Mesenchymal stem cell (in vitro differentiated cells and primary cell): Measurements from ENCODE around the gene C22orf31.

Source experiments
- DNase-seq: peaks from one replicate; pipeline ENCODE4 v3.0.0-alpha.2; 2013
- H2AFZ ChIP-seq: one replicate; pipeline ENCODE4 v1.6.1; 2013; ENCODE audit warnings: low read depth, mild to moderate bottlenecking, control low read depth, inconsistent platforms, low read length, moderate library complexity
- H2AK5ac ChIP-seq: 2 replicates; pipeline ENCODE4 v1.6.1; 2013; ENCODE audit warnings: low read length, moderate library complexity, mild to moderate bottlenecking, inconsistent platforms; ENCODE audit not compliant: severe bottlenecking
- H2BK120ac ChIP-seq: one replicate; pipeline ENCODE4 v1.6.1; 2013; ENCODE audit warnings: low read depth, mild to moderate bottlenecking, inconsistent platforms, low read length, moderate library complexity
- H2BK12ac ChIP-seq, 2 experiments: one replicate each; pipeline ENCODE4 v1.6.1; 2013; ENCODE audit warnings: inconsistent platforms in 2 of 2, low read length in 2 of 2, mild to moderate bottlenecking in 2 of 2, moderate library complexity in 2 of 2, control low read depth in 1 of 2
- H2BK15ac ChIP-seq: one replicate; pipeline ENCODE4 v1.6.1; 2013; ENCODE audit warnings: mild to moderate bottlenecking, low read depth, inconsistent platforms; ENCODE audit not compliant: poor library complexity, severe bottlenecking
- H2BK5ac ChIP-seq: 2 replicates; pipeline ENCODE4 v1.6.1; 2013; ENCODE audit warnings: low read depth, mild to moderate bottlenecking, low read length, control low read depth, inconsistent platforms; ENCODE audit not compliant: poor library complexity, severe bottlenecking
- H3K14ac ChIP-seq, 2 experiments: one replicate each; pipeline ENCODE4 v1.6.1; 2013; ENCODE audit warnings: inconsistent platforms in 2 of 2, low read length in 2 of 2, control low read depth in 1 of 2, mild to moderate bottlenecking in 1 of 2, moderate library complexity in 1 of 2
- H3K18ac ChIP-seq, 2 experiments: one replicate each; pipeline ENCODE4 v1.6.1; 2013; ENCODE audit warnings: inconsistent platforms in 2 of 2, low read length in 2 of 2, control low read depth in 1 of 2, low read depth in 1 of 2, mild to moderate bottlenecking in 1 of 2
- H3K23ac ChIP-seq, 2 experiments: one replicate each; pipeline ENCODE4 v1.6.1; 2013; ENCODE audit warnings: inconsistent platforms in 2 of 2, low read length in 2 of 2, mild to moderate bottlenecking in 2 of 2, moderate library complexity in 2 of 2, control low read depth in 1 of 2
- H3K27ac ChIP-seq: 2 replicates; pipeline ENCODE4 v1.5.1; 2013; ENCODE audit warnings: mild to moderate bottlenecking, moderate library complexity, low read length, control low read depth, inconsistent platforms; ENCODE audit not compliant: poor library complexity, severe bottlenecking
- H3K27me3 ChIP-seq, 2 experiments: 2 replicates each; pipeline versions ENCODE4 v1.6.1 to v1.7.0; 2013; ENCODE audit warnings: low read length in 2 of 2, mild to moderate bottlenecking in 2 of 2, moderate library complexity in 2 of 2, control low read depth in 1 of 2, inconsistent platforms in 1 of 2; ENCODE audit not compliant: control insufficient read depth in 1 of 2, insufficient read depth in 1 of 2
- H3K36me3 ChIP-seq, 2 experiments: 2 replicates each; pipeline versions ENCODE4 v1.6.1 to v1.7.0; 2013; ENCODE audit warnings: low read length in 2 of 2, control low read depth in 1 of 2, inconsistent platforms in 1 of 2, low read depth in 1 of 2, mild to moderate bottlenecking in 1 of 2; ENCODE audit not compliant: insufficient read depth in 2 of 2, control insufficient read depth in 1 of 2
- H3K4ac ChIP-seq, 2 experiments: one replicate each; pipeline ENCODE4 v1.6.1; 2013; ENCODE audit warnings: inconsistent platforms in 2 of 2, low read length in 2 of 2, mild to moderate bottlenecking in 2 of 2, moderate library complexity in 2 of 2, control low read depth in 1 of 2, low read depth in 1 of 2
- H3K4me1 ChIP-seq: 2 replicates; pipeline ENCODE4 v1.6.1; 2013; ENCODE audit warnings: low read depth, low read length, control low read depth; ENCODE audit not compliant: control insufficient read depth, insufficient read depth
- H3K4me2 ChIP-seq: 2 replicates; pipeline ENCODE4 v1.6.1; 2013; ENCODE audit warnings: low read length, mild to moderate bottlenecking, inconsistent platforms; ENCODE audit not compliant: poor library complexity, severe bottlenecking
- H3K4me3 ChIP-seq, 2 experiments: 2 replicates each; pipeline versions ENCODE4 v1.5.1 to v1.7.0; 2013; ENCODE audit warnings: low read length in 2 of 2, mild to moderate bottlenecking in 2 of 2, control low read depth in 1 of 2, low read depth in 1 of 2; ENCODE audit not compliant: insufficient read depth in 1 of 2
- H3K79me1 ChIP-seq: replicated peaks from 2 replicates; pipeline ENCODE4 v1.6.1; 2013; ENCODE audit warnings: mild to moderate bottlenecking, control low read depth, low read length, inconsistent platforms; ENCODE audit not compliant: poor library complexity, severe bottlenecking
- H3K9ac ChIP-seq: 2 replicates; pipeline ENCODE4 v1.7.0; 2013; ENCODE audit warnings: mild to moderate bottlenecking, low read length, moderate library complexity
- H3K9me3 ChIP-seq: 2 replicates; pipeline ENCODE4 v1.7.0; 2013; ENCODE audit warnings: mild to moderate bottlenecking, low read length; ENCODE audit not compliant: control insufficient read depth
- H4K8ac ChIP-seq: one replicate; pipeline ENCODE4 v1.6.1; 2013; ENCODE audit warnings: inconsistent platforms, mild to moderate bottlenecking, low read length, moderate library complexity
- H4K91ac ChIP-seq: one replicate; pipeline ENCODE4 v1.6.1; 2013; ENCODE audit warnings: mild to moderate bottlenecking, low read length, inconsistent platforms
- WGBS: methylation state at CpG from one replicate; pipeline ENCODE4 v1.1.7; 2013; ENCODE audit warnings: mixed read lengths; 5-methylcytosine and 5-hydroxymethylcytosine counted together

C22orf31 gene

GRCh38 chr22:29106839-29107238, 45.2 kb upstream of the C22orf31 start:
- Histone ChIP-seq H3K79me1 (no peaks in the 10 kb centered on the region), H3K4me1 (peaks cover 2% of the 10 kb centered on the region), H4K91ac (no peak overlapping the region), H3K27ac (no peak overlapping the region), H3K9me3 (no peaks in the 10 kb centered on the region), H3K18ac (no peak overlapping the region), H3K4me3 (no peak overlapping the region), H2AK5ac (no peak overlapping the region), H3K4me2 (no peak overlapping the region), H2BK12ac (no peak overlapping the region), H2BK15ac (no peak overlapping the region), H2AFZ (no peak overlapping the region), H3K14ac (no peak overlapping the region), H2BK5ac (no peak overlapping the region), H3K36me3 (no peaks in the 10 kb centered on the region), H4K8ac (no peak overlapping the region), H2BK120ac (no peak overlapping the region), H3K27me3 (no peaks in the 10 kb centered on the region), H3K4ac (no peak overlapping the region), H3K23ac (no peak overlapping the region), H3K9ac (no peak overlapping the region)
- WGBS: 46% methylated on average over 3 of the region's 4 CpGs
- DNase-seq: no peak

- Histone ChIP-seq H3K27ac (no peak overlapping the region), H3K4me1 (peaks cover 2% of the 10 kb centered on the region), H4K91ac (no peak overlapping the region), H2BK12ac (no peak overlapping the region), H3K36me3 (no peaks in the 10 kb centered on the region), H3K4me2 (no peak overlapping the region), H3K4ac (no peak overlapping the region), H3K27me3 (no peaks in the 10 kb centered on the region), H2BK120ac (no peak overlapping the region), H3K14ac (no peak overlapping the region), H4K8ac (no peak overlapping the region), H2BK5ac (no peak overlapping the region), H3K4me3 (no peak overlapping the region), H3K9ac (no peak overlapping the region), H2BK15ac (no peak overlapping the region), H3K9me3 (no peaks in the 10 kb centered on the region), H3K18ac (no peak overlapping the region), H3K79me1 (no peaks in the 10 kb centered on the region), H2AFZ (no peak overlapping the region), H2AK5ac (no peak overlapping the region), H3K23ac (no peak overlapping the region)
- WGBS: no CpG with 5 or more reads among the region's 2 CpGs
- DNase-seq: no peak
These were observed 43.8 kb upstream of the C22orf31 start for GRCh38 chr22:29105468-29105867.

- peaks cover 0 to 9% of the 10 kb centered on the region in 2 experiments for H3K36me3 ChIP-seq
- H2AFZ ChIP-seq: no peak overlapping the region
- no peak overlapping the region for H3K23ac ChIP-seq
- H3K79me1 ChIP-seq: no peaks in the 10 kb centered on the region
- no peak overlapping the region for H3K4me3 ChIP-seq
- no peak overlapping the region for H3K4me2 ChIP-seq
- 90% methylated on average over 1 of the region's 1 CpG for WGBS
- DNase-seq: no peak
- no peak overlapping the region for H2BK5ac ChIP-seq
- H2BK15ac ChIP-seq: no peak overlapping the region
- no peak overlapping the region for H2BK12ac ChIP-seq
- no peak overlapping the region for H3K14ac ChIP-seq
- no peaks in the 10 kb centered on the region for H3K27me3 ChIP-seq
- no peaks in the 10 kb centered on the region for H3K9me3 ChIP-seq
- no peak overlapping the region for H2BK120ac ChIP-seq
- H3K4me1 ChIP-seq: no peaks in the 10 kb centered on the region
- no peak overlapping the region for H3K4ac ChIP-seq
- H3K9ac ChIP-seq: no peak overlapping the region
- H4K8ac ChIP-seq: no peak overlapping the region
- H2AK5ac ChIP-seq: no peak overlapping the region
- no peak overlapping the region for H3K18ac ChIP-seq
- no peak overlapping the region for H4K91ac ChIP-seq
- H3K27ac ChIP-seq: no peak overlapping the region
These were observed 41.5 kb upstream of the C22orf31 start for GRCh38 chr22:29103121-29103520.

GRCh38 chr22:29102300-29102699, 40.7 kb upstream of the C22orf31 start:
- Histone ChIP-seq H3K18ac (no peak overlapping the region), H3K4me3 (no peak overlapping the region), H2AFZ (no peak overlapping the region), H2BK15ac (no peak overlapping the region), H3K23ac (no peak overlapping the region), H2AK5ac (no peak overlapping the region), H2BK5ac (no peak overlapping the region), H4K91ac (no peak overlapping the region), H3K14ac (no peak overlapping the region), H3K4me2 (no peak overlapping the region), H3K9me3 (no peaks in the 10 kb centered on the region), H3K27ac (no peak overlapping the region), H4K8ac (no peak overlapping the region), H3K4ac (no peak overlapping the region), H3K36me3 (peaks cover 0 to 9% of the 10 kb centered on the region in 2 experiments), H3K27me3 (no peaks in the 10 kb centered on the region), H3K9ac (no peak overlapping the region), H2BK12ac (no peak overlapping the region), H3K79me1 (no peaks in the 10 kb centered on the region), H3K4me1 (no peaks in the 10 kb centered on the region), H2BK120ac (no peak overlapping the region)
- DNase-seq: no peak
- WGBS: 100% methylated on average over 1 of the region's 2 CpGs
